Endothelial cell of umbilical vein (primary cell): Measurements from ENCODE around the gene ISOC1. TPM values are rescaled to one million over a fixed set of nuclear protein-coding genes. Genes with fewer than 3 reads are reported as not detected.

Experiments
- BruUV-seq: library from RNA; stranded (reverse); fragments of 400-500 nt; replicated peaks from 2 replicates; lab custom pipeline; 2021; lab: Mats Ljungman, UMichigan
- CTCF ChIA-PET: fragments of 300-600, 350-600 bp; sonication (Branson Sonifier 250); formaldehyde crosslinking; loops from one replicate; lab custom pipeline; 2021; ENCODE audit warnings: antibody characterized with exemption, inconsistent platforms; lab: Charles Lee
- POLR2A ChIA-PET: fragments of 300-600, 350-600 bp; sonication (Branson Sonifier 250); formaldehyde crosslinking; loops from one replicate; lab custom pipeline; 2021; ENCODE audit warnings: antibody characterized with exemption, inconsistent platforms; lab: Charles Lee
- DNase-seq: peaks from one replicate; pipeline ENCODE4 v3.0.0-alpha.2; 2011; ENCODE audit warnings: low read depth, low spot score
- FAIRE-seq: peaks from 2 replicates; lab custom pipeline; 2011; peaks lifted over from hg19 to GRCh38; lab: Jason Lieb, UNC
- H2AFZ ChIP-seq: 2 replicates; pipeline ENCODE4 v1.6.0; 2012; ENCODE audit warnings: low read depth, low read length, control low read depth, inconsistent platforms
- H3K27ac ChIP-seq: 2 replicates; pipeline ENCODE4 v1.5.1; 2011; ENCODE audit warnings: low read depth, mild to moderate bottlenecking, control low read depth, low read length, moderate library complexity; ENCODE audit not compliant: insufficient read depth
- H3K27me3 ChIP-seq, 2 experiments: 2 replicates each; pipeline versions ENCODE4 v1.6.0 to v1.6.1; 2011; ENCODE audit warnings: low read length in 2 of 2, mixed read lengths in 1 of 2; ENCODE audit not compliant: control insufficient read depth in 2 of 2, insufficient read depth in 2 of 2
- H3K36me3 ChIP-seq, 2 experiments: 2 replicates in 1 of 2; 3 replicates in 1 of 2; pipeline ENCODE4 v1.5.1; 2011; ENCODE audit warnings: low read length in 2 of 2, mild to moderate bottlenecking in 1 of 2, moderate library complexity in 1 of 2; ENCODE audit not compliant: control insufficient read depth in 2 of 2, insufficient read depth in 2 of 2; ENCODE audit errors: extremely low read depth in 1 of 2
- H3K4me1 ChIP-seq: 3 replicates; pipeline ENCODE4 v1.5.1; 2011; ENCODE audit warnings: mild to moderate bottlenecking, low read length; ENCODE audit not compliant: control insufficient read depth, insufficient read depth; ENCODE audit errors: extremely low read depth
- H3K4me2 ChIP-seq: 2 replicates; pipeline ENCODE4 v1.6.1; 2011; ENCODE audit warnings: low read length, control low read depth, mixed read lengths; ENCODE audit not compliant: insufficient read depth
- H3K4me3 ChIP-seq, 3 experiments: fragments of 200-600 bp in 1 of 3; sonication (generic), shearing (Covaris generic) in 1 of 3; replicated peaks in 1 of 3; 2 replicates each; pipeline ENCODE4 v1.5.1; 2011 to 2016; ENCODE audit warnings: control low read depth in 3 of 3, low read length in 3 of 3, mild to moderate bottlenecking in 2 of 3, inconsistent platforms in 1 of 3, low read depth in 1 of 3, moderate library complexity in 1 of 3; ENCODE audit not compliant: insufficient read depth in 1 of 3
- H3K79me2 ChIP-seq: 2 replicates; pipeline ENCODE4 v1.6.0; 2012; ENCODE audit warnings: low read length, inconsistent platforms; ENCODE audit not compliant: control insufficient read depth, insufficient read depth
- H3K9ac ChIP-seq: replicated peaks from 2 replicates; pipeline ENCODE3; 2011; ENCODE audit warnings: low read length, control low read depth; ENCODE audit not compliant: insufficient read depth; ENCODE audit errors: extremely low read depth
- H3K9me1 ChIP-seq: replicated peaks from 3 replicates; pipeline ENCODE4 v1.6.0; 2011; ENCODE audit warnings: mild to moderate bottlenecking, low read length; ENCODE audit not compliant: control insufficient read depth, insufficient read depth; ENCODE audit errors: extremely low read depth
- H3K9me3 ChIP-seq: replicated peaks from 2 replicates; pipeline ENCODE4 v1.5.1; 2012; ENCODE audit warnings: low read length, inconsistent platforms; ENCODE audit not compliant: control insufficient read depth, insufficient read depth
- H4K20me1 ChIP-seq: replicated peaks from 2 replicates; pipeline ENCODE3; 2011; ENCODE audit warnings: mild to moderate bottlenecking, low read length; ENCODE audit not compliant: control insufficient read depth, insufficient read depth; ENCODE audit errors: extremely low read depth
- CTCF ChIP-seq, 2 donors: IDR thresholded peaks; 1 replicate in 1 of 2; 2 replicates in 1 of 2; pipeline ENCODE4 v1.5.1; 2011; ENCODE audit warnings: low read length in 2 of 2, mild to moderate bottlenecking in 2 of 2, moderate library complexity in 2 of 2, control low read depth in 1 of 2, inconsistent platforms in 1 of 2, low read depth in 1 of 2; ENCODE audit not compliant: insufficient read depth in 1 of 2; ENCODE audit errors: extremely low read depth in 1 of 2
- EZH2 ChIP-seq: IDR thresholded peaks from 2 replicates; pipeline ENCODE4 v1.6.1; 2012; ENCODE audit warnings: borderline replicate concordance, low read depth, mild to moderate bottlenecking, moderate library complexity, low read length, inconsistent platforms; ENCODE audit not compliant: severe bottlenecking
- FOS ChIP-seq: IDR thresholded peaks from 2 replicates; pipeline ENCODE4 v1.6.1; 2011; ENCODE audit warnings: mild to moderate bottlenecking, low read length, moderate library complexity, borderline replicate concordance; ENCODE audit not compliant: insufficient read depth
- GATA2 ChIP-seq: IDR thresholded peaks from 2 replicates; pipeline ENCODE4 v1.7.0; 2011; ENCODE audit warnings: low read depth, mild to moderate bottlenecking, moderate library complexity, mixed read lengths, low read length; ENCODE audit not compliant: insufficient read length, insufficient read depth
- JUN ChIP-seq: IDR thresholded peaks from 2 replicates; pipeline ENCODE4 v1.6.1; 2011; ENCODE audit warnings: borderline replicate concordance, low read depth; ENCODE audit not compliant: insufficient read length, insufficient read depth
- MAX ChIP-seq: IDR thresholded peaks from 2 replicates; pipeline ENCODE4 v1.6.1; 2011; ENCODE audit not compliant: insufficient read depth, insufficient read length
- MYC ChIP-seq: IDR thresholded peaks from one replicate; pipeline ENCODE4 v1.6.1; 2011; ENCODE audit warnings: mild to moderate bottlenecking, low read depth, low read length
- POLR2A ChIP-seq: IDR thresholded peaks from 2 replicates; pipeline ENCODE4 v1.6.1; 2012; ENCODE audit warnings: low read depth, mild to moderate bottlenecking, control low read depth, low read length
- POLR2AphosphoS5 ChIP-seq: IDR thresholded peaks from 2 replicates; pipeline ENCODE4 v1.6.1; 2012; ENCODE audit warnings: low read depth, mild to moderate bottlenecking, control low read depth, low read length, moderate library complexity; ENCODE audit not compliant: insufficient read depth
- dilution Hi-C: fragments of 300-500 bp; cut with MboI; formaldehyde crosslinking; loops from one replicate; pipeline ENCODE4 v1.15.0; 2019; ENCODE audit warnings: low sequenced_read_pairs; ENCODE audit not compliant: extremely low pct_ligation_motif_present
- intact Hi-C: fragments of 100-400 bp; cut with micrococcal nuclease; formaldehyde crosslinking; loops from one replicate; pipeline ENCODE4 v1.10.0; 2022
- polyA plus RNA-seq, 4 experiments: library from polyadenylated mRNA; depleted of rRNA in 3 of 4; stranded (reverse) in 3 of 4; unstranded in 1 of 4; fragments of >200 nt; gene quantifications; 2 replicates each; pipeline versions ENCODE4 v1.2.1 to v1.2.3, GENCODE V29; 2011 to 2012; ENCODE audit warnings: missing spikeins in 1 of 4
- total RNA-seq: library from RNA; stranded (reverse); gene quantifications from 2 replicates; pipeline ENCODE4 v1.2.3, GENCODE V29; 2021

The ISOC1 gene
- total and polyA plus RNA-seq, 2 donors (not counting 3 experiments of a cell fraction or from before 2014, with no cell fraction given): 21.4 to 21.6 TPM

GRCh38 chr5:129051283-129051682 lies 43.3 kb upstream of the ISOC1 start:
- BruUV-seq: no TSS peak
- no peaks in the 10 kb centered on the region for H3K27me3 ChIP-seq
- H2AFZ ChIP-seq: no peak overlapping the region
- no peaks in the 10 kb centered on the region for H4K20me1 ChIP-seq
- TF ChIP-seq EZH2 (no peak), MYC (no peak), CTCF (IDR thresholded peaks at IDR 0.05; ENCODE audit: extremely low read depth in 1 of 2, insufficient read depth in 1 of 2, low read depth in 1 of 2, low read length in 2 of 2) (no peak), MAX (no peak), FOS (no peak), JUN (no peak), POLR2AphosphoS5 (no peak), POLR2A (no peak), GATA2 (no peak)
- DNase-seq (no peak), FAIRE-seq (no peak)
- POLR2A ChIA-PET: no interaction called here
- H3K9ac ChIP-seq: no peak overlapping the region
- CTCF ChIA-PET: no interaction called here
- dilution Hi-C loops (no loop called here), intact Hi-C loops (no loop called here)
- no peaks in the 10 kb centered on the region for H3K36me3 ChIP-seq
- no peaks in the 10 kb centered on the region for H3K79me2 ChIP-seq
- H3K27ac ChIP-seq: no peak overlapping the region
- no peaks in the 10 kb centered on the region for H3K9me3 ChIP-seq
- H3K4me3 ChIP-seq: no peak overlapping the region
- no peaks in the 10 kb centered on the region for H3K4me1 ChIP-seq
- H3K9me1 ChIP-seq: no peaks in the 10 kb centered on the region
- no peak overlapping the region for H3K4me2 ChIP-seq
